ENCODE measurements around the gene TRIM66. TPM values are rescaled to one million over a fixed set of nuclear protein-coding genes. Genes with fewer than 3 reads are reported as not detected.

Gene TRIM66
- polyA plus RNA-seq, 3 donors: 0.04 to 12.0 (median 0.47) TPM

GRCh38 chr11:8621147-8621546, 61.3 kb downstream of the TRIM66 start:
- peaks cover 79 to 94% of the 10 kb centered on the region in 2 donors for H3K36me3 ChIP-seq (replicated peaks in 1 of 2; ENCODE audit: control insufficient read depth in 1 of 2, insufficient read depth in 2 of 2, low read length in 2 of 2)
- no peak overlapping the region for H2AFZ ChIP-seq (ENCODE audit: insufficient read depth, low read depth, low read length, poor library complexity, severe bottlenecking)

DNA sequence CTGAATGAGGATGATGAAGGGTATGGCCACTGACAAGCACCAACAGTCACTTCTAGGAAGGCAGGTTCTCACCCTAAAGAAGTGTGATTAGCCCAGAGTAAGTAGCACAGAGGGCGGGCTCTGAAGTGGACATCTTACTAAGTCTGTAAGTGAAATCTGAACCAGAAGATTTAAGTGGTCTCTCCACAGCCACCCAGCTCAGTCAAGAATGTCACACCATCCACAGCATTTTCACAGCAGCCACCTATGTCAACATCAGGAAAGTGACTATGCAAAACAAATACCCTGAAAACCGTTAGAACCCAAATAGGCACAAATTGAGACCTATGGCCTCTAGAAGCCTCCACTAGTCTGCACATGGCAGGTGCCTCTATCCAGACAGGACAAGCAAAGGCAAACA, 65.4 kb downstream of the TRIM66 start:
- TF ChIP-seq CTCF (IDR thresholded peaks at IDR 0.05): no peak
- peaks cover 51 to 66% of the 10 kb centered on the region in 2 donors for H3K36me3 ChIP-seq (replicated peaks in 1 of 2; ENCODE audit: control insufficient read depth in 1 of 2, insufficient read depth in 2 of 2, low read length in 2 of 2)

More at GRCh38 chr11:8621147-8621546, 61.3 kb downstream of the TRIM66 start:
- 90% methylated on average over 2 of the region's 4 CpGs for WGBS (ENCODE audit: insufficient coverage)
- intact Hi-C loops (cut with micrococcal nuclease): no loop called here
- no peak for DNase-seq
- Mint-ChIP-seq H3K4me1 (no peaks in the 10 kb centered on the region), H3K9me3 (no peaks in the 10 kb centered on the region), H3K27me3 (ENCODE audit: low read depth in 3 of 3) (no peaks in the 10 kb centered on the region), H3K36me3 (peaks cover 62 to 76% of the 10 kb centered on the region in 2 donors), H3K4me3 (no peak overlapping the region), H3K27ac (no peak overlapping the region)
- H3K27me3 ChIP-seq (ENCODE audit: control insufficient read depth in 2 of 2, insufficient read depth in 2 of 2, low read length in 2 of 2): no peaks in the 10 kb centered on the region
- H3K9ac ChIP-seq (ENCODE audit: insufficient read depth, low read length, poor library complexity, severe bottlenecking): no peak overlapping the region
- no peaks in the 10 kb centered on the region for H3K79me2 ChIP-seq (ENCODE audit: insufficient read depth, low read length)
- H3K4me2 ChIP-seq (replicated peaks; ENCODE audit: extremely low read depth, low read length, poor library complexity, severe bottlenecking): no peak overlapping the region
- no peaks in the 10 kb centered on the region for H3K9me3 ChIP-seq (replicated peaks in 1 of 2; ENCODE audit: control insufficient read depth in 1 of 2, insufficient read depth in 1 of 2, low read length in 2 of 2)
- no peaks in the 10 kb centered on the region for H3K4me1 ChIP-seq (ENCODE audit: control insufficient read depth in 1 of 2, insufficient read depth in 2 of 2, low read length in 2 of 2)
- H3K27ac ChIP-seq (ENCODE audit: low read depth in 1 of 2, low read length in 2 of 2): no peak overlapping the region
- TF ChIP-seq CTCF (IDR thresholded peaks at IDR 0.05): no peak
- H3K4me3 ChIP-seq (replicated peaks in 1 of 3; ENCODE audit: low read depth in 2 of 3, low read length in 3 of 3): no peak overlapping the region
- H4K20me1 ChIP-seq (ENCODE audit: insufficient read depth, low read length): no peaks in the 10 kb centered on the region

More for the DNA sequence above, 65.4 kb downstream of the TRIM66 start:
- WGBS (ENCODE audit: insufficient coverage): 50% methylated on average over 1 of the region's 2 CpGs
- Histone ChIP-seq H3K9ac (ENCODE audit: insufficient read depth, low read length, poor library complexity, severe bottlenecking) (no peak overlapping the region), H4K20me1 (ENCODE audit: insufficient read depth, low read length) (no peaks in the 10 kb centered on the region), H2AFZ (ENCODE audit: insufficient read depth, low read depth, low read length, poor library complexity, severe bottlenecking) (no peak overlapping the region), H3K4me2 (replicated peaks; ENCODE audit: extremely low read depth, low read length, poor library complexity, severe bottlenecking) (no peak overlapping the region), H3K79me2 (ENCODE audit: insufficient read depth, low read length) (no peaks in the 10 kb centered on the region), H3K27ac (ENCODE audit: low read depth in 1 of 2, low read length in 2 of 2) (no peak overlapping the region), H3K27me3 (ENCODE audit: control insufficient read depth in 2 of 2, insufficient read depth in 2 of 2, low read length in 2 of 2) (no peaks in the 10 kb centered on the region), H3K4me3 (replicated peaks in 1 of 3; ENCODE audit: low read depth in 2 of 3, low read length in 3 of 3) (no peak overlapping the region), H3K9me3 (replicated peaks in 1 of 2; ENCODE audit: control insufficient read depth in 1 of 2, insufficient read depth in 1 of 2, low read length in 2 of 2) (no peaks in the 10 kb centered on the region), H3K4me1 (ENCODE audit: control insufficient read depth in 1 of 2, insufficient read depth in 2 of 2, low read length in 2 of 2) (no peaks in the 10 kb centered on the region)
- peaks cover 43 to 56% of the 10 kb centered on the region in 2 donors for H3K36me3 Mint-ChIP-seq
- no peak for DNase-seq
- H3K4me3 Mint-ChIP-seq: no peak overlapping the region
- intact Hi-C loops (cut with micrococcal nuclease): no loop called here
- peak overlapping the region in 1 of 7 donors; percentile 14 for H3K27ac Mint-ChIP-seq
- peaks cover 5% of the 10 kb centered on the region for H3K4me1 Mint-ChIP-seq
- no peaks in the 10 kb centered on the region for H3K9me3 Mint-ChIP-seq
- H3K27me3 Mint-ChIP-seq (ENCODE audit: low read depth in 3 of 3): peaks cover 0 to 2% (median 1%) of the 10 kb centered on the region in 3 donors
